ENCODE data around the gene SUPT7L. TPM values are rescaled to one million over a fixed set of nuclear protein-coding genes. Genes with fewer than 3 reads are reported as not detected.
A peak's percentile ranks its signal among the peaks of the same experiment; 100 is the strongest.

SUPT7L gene
- total and polyA plus RNA-seq, 2 of the 13 experiments (the other 11 are each of a cell fraction or from before 2014, with no cell fraction given): 32.9 to 77.5 TPM

GRCh38 chr2:27701676-27702075 is 38.3 kb upstream of the SUPT7L start:
- BruUV-seq (replicated peaks): no TSS peak
- intact Hi-C loops (cut with micrococcal nuclease; ENCODE audit: unreplicated experiment): loop anchor here (2.0 to 10.0 kb wide), 3 partner anchors 71 to 863 kb away; partner anchors contain the start of gene MRPL33
- H2AFZ ChIP-seq (ENCODE audit: low read length): no peak overlapping the region
- no peak for TF ChIP-seq MAFF (IDR thresholded peaks at IDR 0.05; ENCODE audit: low read depth, low read length)
- no peak for TF ChIP-seq ZNF451 (CRISPR knock-in tag; IDR thresholded peaks at IDR 0.05)
- no peak for TF ChIP-seq XBP1 (CRISPR knock-in tag; IDR thresholded peaks at IDR 0.05)
- no peak for TF ChIP-seq ZNF558 (CRISPR knock-in tag; IDR thresholded peaks at IDR 0.05; ENCODE audit: borderline replicate concordance)
- no peak for TF ChIP-seq IRF1 (CRISPR knock-in tag; IDR thresholded peaks at IDR 0.05; ENCODE audit: low read depth)
- TF ChIP-seq PHF8 (CRISPR knock-in tag; IDR thresholded peaks at IDR 0.05): no peak
- TF ChIP-seq NR2F1 (CRISPR knock-in tag; IDR thresholded peaks at IDR 0.05): no peak
- no peak for TF ChIP-seq SP2 (CRISPR knock-in tag; IDR thresholded peaks at IDR 0.05)
- no peak for TF ChIP-seq TERF1 (CRISPR knock-in tag; IDR thresholded peaks at IDR 0.05)
- no peak for TF ChIP-seq ZNF776 (CRISPR knock-in tag; IDR thresholded peaks at IDR 0.05)
- TF ChIP-seq ZBTB14 (CRISPR knock-in tag; IDR thresholded peaks at IDR 0.05): no peak
- no peak for TF ChIP-seq PLSCR1 (CRISPR knock-in tag; IDR thresholded peaks at IDR 0.05; ENCODE audit: borderline replicate concordance)
- no peak for TF ChIP-seq PRDM4 (CRISPR knock-in tag; IDR thresholded peaks at IDR 0.05; ENCODE audit: borderline replicate concordance)
- no peak for TF ChIP-seq BRCA1 (CRISPR knock-in tag; IDR thresholded peaks at IDR 0.05)
- no peak for TF ChIP-seq TOPORS (CRISPR knock-in tag; IDR thresholded peaks at IDR 0.05)
- no peak for TF ChIP-seq ZNF710 (CRISPR knock-in tag; IDR thresholded peaks at IDR 0.05; ENCODE audit: borderline replicate concordance)

More at GRCh38 chr2:27701676-27702075, 38.3 kb upstream of the SUPT7L start:
- no peak overlapping the region for H3K4me2 ChIP-seq (ENCODE audit: low read depth, low read length)
- ATAC-seq: peak; percentile 39
- no peaks in the 10 kb centered on the region for H3K27me3 ChIP-seq (ENCODE audit: control insufficient read depth in 1 of 2, insufficient read depth in 2 of 2, low read length in 2 of 2)
- H3K9me3 ChIP-seq (ENCODE audit: low read length): no peaks in the 10 kb centered on the region
- DNase-seq (ENCODE audit: low spot score): no peak
- WGBS (ENCODE audit: low lambda C conversion rate): 34% methylated on average over 5 of the region's 5 CpGs
- H4K20me1 ChIP-seq (ENCODE audit: insufficient read depth, low read length): no peaks in the 10 kb centered on the region
- H3K4me3 ChIP-seq (replicated peaks in 1 of 3; ENCODE audit: insufficient read depth in 1 of 3, low read depth in 2 of 3, low read length in 3 of 3): no peak overlapping the region
- no peak for FAIRE-seq
- ChIA-PET CTCF (ENCODE audit: low intra/inter-chr PET ratio, low total read pairs) (no interaction called here), POLR2A (interaction anchor here (0.7 kb wide), 1 partner anchor 15 kb away, joined by 3 read pairs; no protein-coding TSS in a partner anchor)
- H3K9ac ChIP-seq (ENCODE audit: insufficient read depth, low read depth, low read length): no peak overlapping the region
- no peaks in the 10 kb centered on the region for H3K79me2 ChIP-seq (ENCODE audit: insufficient read depth, low read length)
- H3K36me3 ChIP-seq (replicated peaks in 1 of 2; ENCODE audit: control insufficient read depth in 1 of 2, insufficient read depth in 2 of 2, low read length in 2 of 2): peaks cover 0 to 2% of the 10 kb centered on the region in 2 experiments; a peak in 2 of 5 replicates
- in situ Hi-C loops (cut with HindIII; ENCODE audit: extremely low pct_ligation_motif_present, low pct_unique_long_range_greater_than_20kb): loop anchor here (10.0 kb wide), 1 partner anchor 693 kb away; the partner anchor contains the start of gene FOSL2
- H3K4me1 ChIP-seq (ENCODE audit: insufficient read depth, low read length): peaks cover 41% of the 10 kb centered on the region
- H3K27ac ChIP-seq (ENCODE audit: extremely low read length, insufficient read depth, low read length): no peak overlapping the region
